SU-DHL-6 (cell line): Measurements from ENCODE around the gene SMIM26.

ENCODE experiments used
- H2AFZ ChIP-seq: fragments of 200-600 bp; sonication (generic); 2 replicates; pipeline ENCODE4 v1.6.1; 2014; ENCODE audit warnings: low read depth, mild to moderate bottlenecking, moderate library complexity, mixed read lengths, antibody characterized with exemption, low read length; ENCODE audit not compliant: severe bottlenecking
- H3F3A ChIP-seq: fragments of 200-600 bp; shearing (Covaris generic); 2 replicates; pipeline ENCODE4 v1.6.0; 2016; ENCODE audit warnings: antibody characterized with exemption, mild to moderate bottlenecking; ENCODE audit not compliant: insufficient read depth
- H3K27ac ChIP-seq: fragments of 200-600 bp; sonication (generic); 2 replicates; pipeline ENCODE4 v1.5.1; 2016; ENCODE audit warnings: low read depth, mild to moderate bottlenecking, low read length, moderate library complexity, mixed read lengths
- H3K27me3 ChIP-seq: fragments of 200-600 bp; sonication (generic), shearing (Covaris generic); 2 replicates; pipeline ENCODE4 v1.6.0; 2014; ENCODE audit warnings: mild to moderate bottlenecking, low read length
- H3K36me3 ChIP-seq: fragments of 200-600 bp; sonication (generic); 2 replicates; pipeline ENCODE4 v1.6.1; 2014; ENCODE audit warnings: mild to moderate bottlenecking, low read length, mixed read lengths
- H3K4me2 ChIP-seq: fragments of 300-600, 200-600 bp; shearing (Covaris generic), sonication (generic); 2 replicates; pipeline ENCODE4 v1.6.0; 2014; ENCODE audit warnings: low read length, low read depth, mild to moderate bottlenecking; ENCODE audit not compliant: poor library complexity, severe bottlenecking
- H3K4me3 ChIP-seq: fragments of 200-600 bp; sonication (generic); 2 replicates; pipeline ENCODE4 v1.5.1; 2014; ENCODE audit warnings: antibody characterized with exemption, low read length, mild to moderate bottlenecking, mixed read lengths; ENCODE audit not compliant: insufficient read depth, poor library complexity, severe bottlenecking
- H3K79me2 ChIP-seq: fragments of 200-600 bp; sonication (generic); 2 replicates; pipeline ENCODE4 v1.6.1; 2014; ENCODE audit warnings: mild to moderate bottlenecking, low read length, moderate library complexity; ENCODE audit not compliant: insufficient read depth
- H3K9ac ChIP-seq: fragments of 200-600 bp; sonication (generic); 2 replicates; pipeline ENCODE4 v1.7.0; 2014; ENCODE audit warnings: mild to moderate bottlenecking, low read length
- H3K9me2 ChIP-seq: fragments of 200-600 bp; sonication (generic); replicated peaks from 2 replicates; pipeline ENCODE4 v1.6.1; 2014; ENCODE audit warnings: low read length; ENCODE audit not compliant: insufficient read depth
- H3K9me3 ChIP-seq: fragments of 200-600 bp; sonication (generic); 2 replicates; pipeline ENCODE4 v1.6.1; 2014; ENCODE audit warnings: low read length, mixed read lengths; ENCODE audit not compliant: insufficient read depth
- H4K20me1 ChIP-seq: fragments of 200-600 bp; sonication (generic); 2 replicates; pipeline ENCODE4 v1.6.1; 2014; ENCODE audit warnings: low read depth, mild to moderate bottlenecking, antibody characterized with exemption, low read length, moderate library complexity, mixed read lengths
- EZH2phosphoT487 ChIP-seq: fragments of 200-600 bp; sonication (generic), shearing (Covaris generic); conservative IDR thresholded peaks from 2 replicates; pipeline ENCODE4 v1.6.1; 2018; ENCODE audit warnings: mild to moderate bottlenecking, antibody characterized with exemption, low read length, moderate library complexity, mixed read lengths
- TF ChIP-seq, protein P1 (sequence below): fragments of 200-600 bp; sonication (generic); IDR thresholded peaks from one replicate; pipeline ENCODE4 v1.5.1; 2017; ENCODE audit warnings: antibody characterized with exemption, mild to moderate bottlenecking, low read length, moderate library complexity; ENCODE audit not compliant: insufficient read depth, poor library complexity, severe bottlenecking

The SMIM26 gene

DNA sequence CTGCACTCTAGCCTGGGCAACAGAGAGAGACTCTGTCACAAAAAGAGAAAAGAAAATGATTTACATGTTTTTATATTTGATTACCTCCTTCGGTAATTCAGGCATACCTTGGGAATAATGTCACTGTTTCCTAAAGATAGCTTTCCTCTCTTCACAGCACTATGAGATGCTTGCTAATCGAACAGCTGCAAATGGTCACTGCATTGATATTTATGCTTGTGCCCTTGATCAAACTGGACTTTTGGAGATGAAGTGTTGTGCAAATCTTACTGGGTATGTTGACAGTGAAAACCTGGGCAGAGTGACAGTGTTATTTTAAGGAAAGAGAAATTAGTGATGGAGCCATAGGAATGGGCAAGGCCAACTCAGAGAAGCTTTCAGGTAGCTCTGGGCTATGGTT is 39.9 kb upstream of the SMIM26 start:
- no peaks in the 10 kb centered on the region for H3K79me2 ChIP-seq
- no peak overlapping the region for H3K27ac ChIP-seq
- H3K36me3 ChIP-seq, result peaks cover 19% of the 10 kb centered on the region
- H3K9ac ChIP-seq, result no peak overlapping the region
- no peak overlapping the region for H3K4me3 ChIP-seq
- TF ChIP-seq EZH2phosphoT487, result no peak
- TF ChIP-seq, protein P1, sequence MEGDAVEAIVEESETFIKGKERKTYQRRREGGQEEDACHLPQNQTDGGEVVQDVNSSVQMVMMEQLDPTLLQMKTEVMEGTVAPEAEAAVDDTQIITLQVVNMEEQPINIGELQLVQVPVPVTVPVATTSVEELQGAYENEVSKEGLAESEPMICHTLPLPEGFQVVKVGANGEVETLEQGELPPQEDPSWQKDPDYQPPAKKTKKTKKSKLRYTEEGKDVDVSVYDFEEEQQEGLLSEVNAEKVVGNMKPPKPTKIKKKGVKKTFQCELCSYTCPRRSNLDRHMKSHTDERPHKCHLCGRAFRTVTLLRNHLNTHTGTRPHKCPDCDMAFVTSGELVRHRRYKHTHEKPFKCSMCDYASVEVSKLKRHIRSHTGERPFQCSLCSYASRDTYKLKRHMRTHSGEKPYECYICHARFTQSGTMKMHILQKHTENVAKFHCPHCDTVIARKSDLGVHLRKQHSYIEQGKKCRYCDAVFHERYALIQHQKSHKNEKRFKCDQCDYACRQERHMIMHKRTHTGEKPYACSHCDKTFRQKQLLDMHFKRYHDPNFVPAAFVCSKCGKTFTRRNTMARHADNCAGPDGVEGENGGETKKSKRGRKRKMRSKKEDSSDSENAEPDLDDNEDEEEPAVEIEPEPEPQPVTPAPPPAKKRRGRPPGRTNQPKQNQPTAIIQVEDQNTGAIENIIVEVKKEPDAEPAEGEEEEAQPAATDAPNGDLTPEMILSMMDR, result no peak
- H3K27me3 ChIP-seq, result no peaks in the 10 kb centered on the region
- no peaks in the 10 kb centered on the region for H3K9me2 ChIP-seq
- no peaks in the 10 kb centered on the region for H3K9me3 ChIP-seq
- no peak overlapping the region for H2AFZ ChIP-seq
- H4K20me1 ChIP-seq, result no peaks in the 10 kb centered on the region
- no peaks in the 10 kb centered on the region for H3F3A ChIP-seq
- H3K4me2 ChIP-seq, result no peak overlapping the region

DNA sequence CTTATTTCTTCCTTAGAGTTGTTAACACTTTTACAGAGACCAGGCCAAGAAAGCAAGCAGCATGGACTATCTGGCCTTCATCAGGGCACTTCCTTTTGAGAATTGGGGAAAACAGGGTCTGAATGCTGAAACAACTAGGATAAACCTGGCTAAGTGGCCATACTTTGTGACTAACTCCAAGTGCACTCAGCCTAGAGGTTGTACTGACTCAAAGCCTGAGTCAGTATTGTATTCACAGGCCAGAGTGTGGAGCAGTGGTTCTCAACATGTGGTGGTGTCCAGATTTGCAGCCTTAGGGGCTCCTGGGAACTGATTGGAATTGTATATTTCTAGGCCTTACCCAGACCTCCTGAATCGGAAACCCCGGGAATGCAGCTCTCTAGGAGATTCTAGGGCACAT is 39.4 kb upstream of the SMIM26 start:
- Histone ChIP-seq H2AFZ (no peak overlapping the region), H3K36me3 (peaks cover 19% of the 10 kb centered on the region)

DNA sequence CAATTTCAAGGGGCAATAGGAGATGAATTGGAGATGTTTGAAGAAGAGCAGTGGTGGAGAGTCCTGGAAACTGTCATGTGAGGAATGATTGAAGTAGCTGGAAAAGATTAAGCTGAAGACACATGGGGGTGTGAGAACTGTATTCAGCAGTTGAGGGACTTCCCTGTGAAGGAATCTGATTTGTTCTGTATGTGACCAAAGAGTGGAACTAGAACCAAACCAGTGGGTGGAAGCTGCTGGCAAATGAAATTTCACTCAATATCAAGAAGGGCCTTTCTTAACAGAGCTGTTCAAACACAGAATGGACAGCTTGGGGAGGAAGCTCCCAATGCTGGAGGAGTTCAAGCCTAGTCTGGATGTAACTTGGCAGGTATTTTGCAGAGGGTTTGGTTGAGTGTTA is 38.2 kb upstream of the SMIM26 start:
- no peaks in the 10 kb centered on the region for H4K20me1 ChIP-seq
- no peaks in the 10 kb centered on the region for H3K9me2 ChIP-seq
- no peaks in the 10 kb centered on the region for H3K79me2 ChIP-seq
- no peak overlapping the region for H3K9ac ChIP-seq
- H3K36me3 ChIP-seq, result peaks cover 24% of the 10 kb centered on the region
- no peak overlapping the region for H3K27ac ChIP-seq
- no peak overlapping the region for H2AFZ ChIP-seq
- no peak overlapping the region for H3K4me2 ChIP-seq
- H3K27me3 ChIP-seq, result no peaks in the 10 kb centered on the region
- no peak overlapping the region for H3K4me3 ChIP-seq
- no peaks in the 10 kb centered on the region for H3F3A ChIP-seq
- no peaks in the 10 kb centered on the region for H3K9me3 ChIP-seq
- TF ChIP-seq EZH2phosphoT487, result no peak
- TF ChIP-seq, protein P1, result no peak

More for the DNA sequence above, 39.4 kb upstream of the SMIM26 start:
- Histone ChIP-seq H3K9me3 (no peaks in the 10 kb centered on the region), H3K9me2 (no peaks in the 10 kb centered on the region), H3K27me3 (no peaks in the 10 kb centered on the region), H3K4me2 (no peak overlapping the region), H3K27ac (no peak overlapping the region), H3K4me3 (no peak overlapping the region), H3K79me2 (no peaks in the 10 kb centered on the region), H4K20me1 (no peaks in the 10 kb centered on the region), H3K9ac (no peak overlapping the region), H3F3A (no peaks in the 10 kb centered on the region)
- TF ChIP-seq, protein P1, result no peak
- TF ChIP-seq EZH2phosphoT487, result no peak

DNA sequence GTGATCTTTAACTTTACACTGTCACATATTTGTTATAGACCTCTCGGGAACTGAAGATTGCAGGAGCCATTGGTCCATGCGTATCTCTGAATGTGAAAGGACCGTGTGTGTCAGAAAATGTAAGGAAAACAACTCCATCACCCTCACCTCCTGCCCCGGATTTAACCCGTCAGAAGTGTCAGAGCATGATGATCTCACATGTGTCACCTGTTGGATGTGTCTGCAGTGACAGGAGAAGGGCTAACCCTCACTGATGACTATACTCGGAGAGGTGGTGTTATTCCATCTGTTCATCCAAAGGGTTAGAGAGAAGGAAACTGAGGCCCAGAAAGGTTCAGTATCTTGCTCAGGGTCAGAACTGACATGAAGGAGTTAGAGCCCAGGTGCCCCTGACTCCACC is 34.6 kb upstream of the SMIM26 start:
- Histone ChIP-seq H3K27me3 (no peaks in the 10 kb centered on the region), H3K9me2 (no peaks in the 10 kb centered on the region), H3K9me3 (no peaks in the 10 kb centered on the region), H3K4me3 (no peak overlapping the region), H3K9ac (no peak overlapping the region), H3K4me2 (no peak overlapping the region), H3K79me2 (no peaks in the 10 kb centered on the region), H2AFZ (no peak overlapping the region), H3F3A (no peaks in the 10 kb centered on the region), H3K27ac (no peak overlapping the region), H3K36me3 (peaks cover 27% of the 10 kb centered on the region), H4K20me1 (no peaks in the 10 kb centered on the region)
- TF ChIP-seq EZH2phosphoT487, result no peak
- TF ChIP-seq, protein P1, result no peak
